Keratinocyte (primary cell): ENCODE results near the gene CANX.

Experiments
- CTCF ChIP-seq, 3 experiments: IDR thresholded peaks in 1 of 3; conservative IDR thresholded peaks in 1 of 3; optimal IDR thresholded peaks in 1 of 3; 2 replicates in 2 of 3; 3 replicates in 1 of 3; pipeline versions ENCODE3 to v1.5.1; 2011; ENCODE audit warnings: low read length in 3 of 3, mild to moderate bottlenecking in 3 of 3, moderate library complexity in 2 of 3, control low read depth in 1 of 3, inconsistent platforms in 1 of 3; ENCODE audit not compliant: insufficient read depth in 2 of 3; ENCODE audit errors: extremely low read depth in 1 of 3
- EZH2 ChIP-seq: IDR thresholded peaks from one replicate; pipeline ENCODE4 v1.6.1; 2012; ENCODE audit warnings: inconsistent platforms, mild to moderate bottlenecking, low read length, moderate library complexity

- no peak for TF ChIP-seq CTCF (optimal IDR thresholded peaks at IDR 0.05 in 1 of 3, IDR thresholded peaks at IDR 0.05 in 1 of 3, conservative IDR thresholded peaks at IDR 0.05 in 1 of 3; ENCODE audit: extremely low read depth in 1 of 3, insufficient read depth in 2 of 3, low read length in 3 of 3)
- no peak for TF ChIP-seq EZH2
These were observed 503 bp upstream of the CANX start for GRCh38 chr5:179697993-179698934.
